Testis (tissue), 2 donors: ENCODE results near the gene ZSCAN2.

ENCODE experiments used
- POLR2A ChIP-seq: fragments of 450-650 bp; IDR thresholded peaks from one replicate; pipeline ENCODE4 v1.6.1; 2017; ENCODE audit warnings: antibody characterized with exemption, mild to moderate bottlenecking, moderate library complexity
- TF ChIP-seq, protein P1 (sequence below), 3 experiments: fragments of 450-650 bp in 2 of 3; fragments of 200-600 bp in 1 of 3; sonication (generic) in 1 of 3; IDR thresholded peaks; one replicate each; pipeline ENCODE4 v1.5.1; 2016 to 2019; ENCODE audit warnings: antibody characterized with exemption in 3 of 3, mild to moderate bottlenecking in 2 of 3, moderate library complexity in 1 of 3

- TF ChIP-seq, protein P1, sequence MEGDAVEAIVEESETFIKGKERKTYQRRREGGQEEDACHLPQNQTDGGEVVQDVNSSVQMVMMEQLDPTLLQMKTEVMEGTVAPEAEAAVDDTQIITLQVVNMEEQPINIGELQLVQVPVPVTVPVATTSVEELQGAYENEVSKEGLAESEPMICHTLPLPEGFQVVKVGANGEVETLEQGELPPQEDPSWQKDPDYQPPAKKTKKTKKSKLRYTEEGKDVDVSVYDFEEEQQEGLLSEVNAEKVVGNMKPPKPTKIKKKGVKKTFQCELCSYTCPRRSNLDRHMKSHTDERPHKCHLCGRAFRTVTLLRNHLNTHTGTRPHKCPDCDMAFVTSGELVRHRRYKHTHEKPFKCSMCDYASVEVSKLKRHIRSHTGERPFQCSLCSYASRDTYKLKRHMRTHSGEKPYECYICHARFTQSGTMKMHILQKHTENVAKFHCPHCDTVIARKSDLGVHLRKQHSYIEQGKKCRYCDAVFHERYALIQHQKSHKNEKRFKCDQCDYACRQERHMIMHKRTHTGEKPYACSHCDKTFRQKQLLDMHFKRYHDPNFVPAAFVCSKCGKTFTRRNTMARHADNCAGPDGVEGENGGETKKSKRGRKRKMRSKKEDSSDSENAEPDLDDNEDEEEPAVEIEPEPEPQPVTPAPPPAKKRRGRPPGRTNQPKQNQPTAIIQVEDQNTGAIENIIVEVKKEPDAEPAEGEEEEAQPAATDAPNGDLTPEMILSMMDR (IDR thresholded peaks at IDR 0.05), result no peak
- TF ChIP-seq POLR2A, result no peak
Measured at GRCh38 chr15:84611631-84612030, 10.8 kb downstream of the ZSCAN2 start.
